ENCODE measurements around the gene HHATL.

The HHATL gene

DNA sequence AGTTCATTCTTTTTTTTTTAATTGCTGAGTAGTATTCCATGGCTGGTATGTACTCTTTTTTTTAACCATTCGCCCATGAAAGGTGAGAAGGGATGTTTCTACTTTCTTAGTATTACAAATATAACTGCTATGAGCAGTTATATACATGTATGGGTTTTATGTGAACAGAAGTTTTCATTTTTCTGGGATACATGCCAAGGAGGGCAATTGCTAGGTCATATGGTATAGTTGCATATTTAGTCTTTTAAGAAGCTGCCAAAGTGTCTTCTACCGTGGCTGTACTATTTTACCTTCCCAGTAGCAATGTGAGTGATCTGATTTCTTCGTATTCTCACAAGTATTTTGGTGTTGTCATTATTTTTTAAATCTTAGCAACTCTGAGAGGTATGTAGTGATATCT is 28.5 kb downstream of the HHATL start:
- no peak for DNase-seq (ENCODE audit: low spot score)
- in situ Hi-C loops (cut with MboI; ENCODE audit: low pct_unique_long_range_greater_than_20kb, low sequenced_read_pairs, unreplicated experiment) = no loop called here
- TF ChIP-seq CTCF (IDR thresholded peaks at IDR 0.05; ENCODE audit: extremely low read depth, insufficient read depth, missing control alignments) = no peak

DNA sequence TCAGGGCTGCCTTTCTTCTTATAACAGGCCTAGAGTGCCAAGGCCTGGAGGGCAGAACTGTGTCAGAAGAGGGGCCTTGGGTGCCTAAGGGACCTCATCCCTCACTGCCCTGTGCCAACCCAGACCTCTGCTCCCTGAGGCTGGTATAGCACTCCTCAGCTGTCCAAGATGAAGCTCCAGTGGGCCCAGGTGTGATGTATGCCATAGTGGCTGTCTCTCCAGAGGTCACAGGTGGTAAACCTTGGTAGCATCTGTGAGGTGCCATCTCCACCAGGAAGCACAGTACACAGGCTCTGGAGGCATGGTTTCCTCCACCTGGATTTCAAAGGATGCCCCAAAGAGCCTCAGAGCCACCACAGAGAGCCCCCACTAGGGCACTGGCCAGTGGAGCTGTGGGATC is 29.5 kb downstream of the HHATL start:
- no peak for TF ChIP-seq CTCF (IDR thresholded peaks at IDR 0.05; ENCODE audit: extremely low read depth, insufficient read depth, missing control alignments)
- in situ Hi-C loops (cut with MboI; ENCODE audit: low pct_unique_long_range_greater_than_20kb, low sequenced_read_pairs, unreplicated experiment) = no loop called here
- DNase-seq (ENCODE audit: low spot score) = no peak

DNA sequence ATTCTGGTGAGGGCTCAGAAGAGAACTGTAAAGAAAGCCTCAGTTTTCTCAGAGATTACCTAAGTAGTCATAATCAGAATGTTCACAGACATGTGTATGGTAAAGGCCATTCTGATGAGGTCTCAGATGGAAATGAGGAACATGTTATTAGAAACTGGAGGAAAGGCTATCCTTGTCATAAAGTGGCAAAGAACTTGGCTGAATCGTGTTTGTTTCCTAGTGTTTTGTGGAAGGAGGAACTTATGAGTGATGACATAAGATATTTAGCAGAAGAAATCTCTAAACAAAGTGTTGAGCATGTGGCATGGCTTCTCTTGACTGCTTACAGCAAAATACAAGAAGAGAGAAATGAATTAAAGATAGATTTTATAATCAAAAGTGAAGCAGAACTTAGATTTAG is 30.1 kb downstream of the HHATL start:
- in situ Hi-C loops (cut with MboI; ENCODE audit: low pct_unique_long_range_greater_than_20kb, low sequenced_read_pairs, unreplicated experiment) = no loop called here
- no peak for TF ChIP-seq CTCF (IDR thresholded peaks at IDR 0.05; ENCODE audit: extremely low read depth, insufficient read depth, missing control alignments)

DNA sequence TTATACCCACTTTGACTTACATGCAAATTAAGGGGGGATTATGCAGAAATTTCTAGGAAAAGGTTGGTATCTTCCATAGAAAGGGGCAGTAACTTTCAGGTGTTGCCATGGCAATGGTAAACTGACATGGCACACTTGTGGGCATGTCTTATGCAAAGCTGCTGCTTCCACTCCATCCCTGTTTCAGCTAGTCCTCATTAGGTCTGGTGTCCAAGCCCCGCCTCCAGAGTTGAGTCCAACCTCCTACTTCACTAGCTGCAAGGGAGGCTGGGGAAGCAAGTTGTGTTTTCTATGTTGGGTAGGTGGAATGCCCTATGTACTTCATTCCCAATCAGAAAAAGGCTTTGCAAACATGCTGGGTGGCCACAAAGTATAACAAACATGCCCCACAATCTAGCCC is 31.9 kb downstream of the HHATL start:
- no peak for TF ChIP-seq CTCF (IDR thresholded peaks at IDR 0.05; ENCODE audit: extremely low read depth, insufficient read depth, missing control alignments)
- DNase-seq (ENCODE audit: low spot score) = no peak
- in situ Hi-C loops (cut with MboI; ENCODE audit: low pct_unique_long_range_greater_than_20kb, low sequenced_read_pairs, unreplicated experiment) = no loop called here

More for the DNA sequence above, 30.1 kb downstream of the HHATL start:
- no peak for DNase-seq (ENCODE audit: low spot score)

DNA sequence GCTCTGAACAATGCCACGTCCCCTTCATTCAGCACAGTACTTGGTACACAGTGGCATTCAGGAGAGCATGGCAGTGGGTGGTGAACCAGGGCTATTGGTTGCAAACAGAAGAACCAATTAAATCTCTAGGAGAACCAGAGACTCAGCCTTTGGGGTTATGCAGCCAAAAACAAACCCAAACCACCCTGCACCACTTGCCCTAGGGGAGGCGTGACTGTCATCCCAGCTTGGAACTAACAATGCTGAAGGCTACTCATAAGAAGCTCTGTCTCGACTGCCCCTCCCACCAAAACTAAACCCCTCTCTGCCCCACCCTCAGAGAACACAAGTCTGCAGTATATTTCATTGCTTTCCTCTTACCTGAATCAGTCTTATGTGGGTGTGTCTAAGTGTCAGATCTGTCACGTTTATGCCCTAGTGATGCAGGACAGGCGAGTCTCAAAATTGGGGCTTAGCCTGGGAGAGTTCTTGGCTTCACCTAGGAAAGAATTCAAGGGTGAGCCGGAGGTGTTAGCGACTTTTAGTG is 32.5 kb downstream of the HHATL start:
- no peak for TF ChIP-seq CTCF (IDR thresholded peaks at IDR 0.05; ENCODE audit: extremely low read depth, insufficient read depth, missing control alignments)
- DNase-seq (ENCODE audit: low spot score) = no peak
- in situ Hi-C loops (cut with MboI; ENCODE audit: low pct_unique_long_range_greater_than_20kb, low sequenced_read_pairs, unreplicated experiment) = no loop called here

- in situ Hi-C loops (cut with MboI; ENCODE audit: low pct_unique_long_range_greater_than_20kb, low sequenced_read_pairs, unreplicated experiment) = no loop called here
- no peak for DNase-seq (ENCODE audit: low spot score)
- TF ChIP-seq CTCF (IDR thresholded peaks at IDR 0.05; ENCODE audit: extremely low read depth, insufficient read depth, missing control alignments) = no peak
Observed at GRCh38 chr3:42668793-42669217, 33.8 kb downstream of the HHATL start.

DNA sequence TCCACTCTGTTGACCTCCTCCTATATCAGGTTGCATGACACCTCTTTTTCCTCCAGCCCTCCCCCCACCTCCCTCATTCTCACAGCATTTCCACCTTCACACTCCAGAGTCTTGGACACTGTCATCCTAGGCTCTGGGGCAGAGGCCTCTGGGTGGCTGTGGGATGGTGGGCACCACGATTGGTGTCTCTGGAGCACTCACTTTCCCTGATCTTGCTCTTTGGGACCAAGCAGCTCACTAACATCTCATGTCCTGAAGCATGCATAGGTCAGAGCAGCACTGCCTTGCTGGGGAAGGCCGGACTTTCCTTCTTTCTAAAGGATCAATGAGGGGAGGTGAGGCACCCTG is 34.2 kb downstream of the HHATL start:
- no peak for DNase-seq (ENCODE audit: low spot score)
- in situ Hi-C loops (cut with MboI; ENCODE audit: low pct_unique_long_range_greater_than_20kb, low sequenced_read_pairs, unreplicated experiment) = no loop called here
- no peak for TF ChIP-seq CTCF (IDR thresholded peaks at IDR 0.05; ENCODE audit: extremely low read depth, insufficient read depth, missing control alignments)
